A549 (cell line): ENCODE measurements around the gene AMHR2.

ENCODE experiments used
- BHLHE40 ChIP-seq: IDR thresholded peaks from 2 replicates; pipeline ENCODE4 v1.6.1; 2012; ENCODE audit warnings: low read depth, low read length, inconsistent platforms
- CEBPB ChIP-seq, 2 experiments: fragments of >200 bp in 1 of 2; sonication (Bioruptor Twin) in 1 of 2; formaldehyde crosslinking in 1 of 2; IDR thresholded peaks; 2 replicates each; pipeline ENCODE4 v1.6.1; 2012 to 2016
- CHD2 ChIP-seq: fragments of 150-350 bp; IDR thresholded peaks from 2 replicates; pipeline ENCODE4 v1.6.1; 2014; ENCODE audit warnings: low read length; ENCODE audit not compliant: partially characterized antibody
- CHD4 ChIP-seq: fragments of 200-600 bp; sonication (generic); IDR thresholded peaks from 2 replicates; pipeline ENCODE4 v1.6.1; 2016; ENCODE audit warnings: antibody characterized with exemption, mild to moderate bottlenecking, borderline replicate concordance
- CTCF ChIP-seq: fragments of >200 bp; sonication (Bioruptor Twin); formaldehyde crosslinking; IDR thresholded peaks from 3 replicates; pipeline ENCODE4 v1.5.1; 2016
- EHF ChIP-seq: fragments of 250-450 bp; sonication (Bioruptor Pico); IDR thresholded peaks from 2 replicates; pipeline ENCODE4 v1.5.0; 2020; ENCODE audit warnings: mild to moderate bottlenecking
- HOXB13 ChIP-seq: fragments of 250-450 bp; sonication (Bioruptor Pico); IDR thresholded peaks from 2 replicates; pipeline ENCODE4 v1.5.0; 2020; ENCODE audit warnings: low read depth, mild to moderate bottlenecking, moderate library complexity
- MAX ChIP-seq: IDR thresholded peaks from 2 replicates; pipeline ENCODE4 v1.6.1; 2012
- PHF8 ChIP-seq: fragments of 200-600 bp; sonication (generic); IDR thresholded peaks from 2 replicates; pipeline ENCODE4 v1.6.1; 2016; ENCODE audit warnings: low read depth, mild to moderate bottlenecking, antibody characterized with exemption, moderate library complexity, borderline replicate concordance
- POLR2A ChIP-seq: IDR thresholded peaks from 2 replicates; pipeline ENCODE4 v1.6.1; 2012; ENCODE audit warnings: mild to moderate bottlenecking, low read length
- RCOR1 ChIP-seq: fragments of 150-350 bp; IDR thresholded peaks from 2 replicates; pipeline ENCODE4 v1.6.1; 2014; ENCODE audit warnings: antibody characterized with exemption, low read length, low read depth
- SMC3 ChIP-seq: fragments of >200 bp; sonication (Bioruptor Twin); formaldehyde crosslinking; IDR thresholded peaks from 3 replicates; pipeline ENCODE4 v1.6.1; 2018; ENCODE audit warnings: inconsistent platforms
- ZNF302 ChIP-seq: fragments of 250-450 bp; sonication (Bioruptor Pico); IDR thresholded peaks from 2 replicates; pipeline ENCODE4 v1.9.0; 2021; ENCODE audit warnings: inconsistent platforms, mild to moderate bottlenecking, moderate library complexity

- no peak for TF ChIP-seq MAX
- TF ChIP-seq ZNF302 (CRISPR knock-in tag): no peak
- no peak for TF ChIP-seq CTCF
- no peak for TF ChIP-seq POLR2A
- TF ChIP-seq RCOR1: no peak
- TF ChIP-seq SMC3: no peak
- no peak for TF ChIP-seq EHF
- no peak for TF ChIP-seq PHF8
- no peak for TF ChIP-seq CHD4
- TF ChIP-seq CHD2: no peak
- no peak for TF ChIP-seq CEBPB (IDR thresholded peaks at IDR 0.05)
- no peak for TF ChIP-seq HOXB13 (CRISPR knock-in tag)
- no peak for TF ChIP-seq BHLHE40
These were observed at the start of gene AMHR2 for GRCh38 chr12:53423597-53423996.
